ENCODE results near the gene DENND1B. TPM values are rescaled to one million over a fixed set of nuclear protein-coding genes. Genes with fewer than 3 reads are reported as not detected.

Gene DENND1B
- total and polyA plus RNA-seq, 2 of the 8 experiments (the other 6 are each of a cell fraction or from before 2014, with no cell fraction given) = 0.74 to 3.3 TPM

DNA sequence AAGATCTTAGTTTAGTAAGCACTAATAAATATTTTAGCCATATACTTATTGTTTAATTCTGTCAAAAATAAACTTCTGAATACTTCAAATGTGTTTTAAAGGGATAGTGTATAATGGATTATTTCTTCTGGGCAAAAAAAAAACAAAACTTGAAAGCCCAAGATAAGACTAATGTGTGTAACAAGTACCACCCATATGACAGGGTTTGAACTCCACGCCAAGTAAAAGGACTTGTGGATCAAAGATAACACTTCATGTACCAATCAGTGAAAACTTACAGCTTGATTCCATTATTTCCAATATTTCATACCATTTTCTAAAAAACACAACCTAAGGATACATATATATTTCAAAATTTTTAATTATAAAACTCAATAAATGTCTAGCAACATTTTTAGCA is 59.5 kb downstream of the DENND1B start:
- no peaks in the 10 kb centered on the region for H3K79me1 ChIP-seq (ENCODE audit: low read depth, low read length)
- H2BK120ac ChIP-seq (replicated peaks; ENCODE audit: low read depth, low read length) = no peak overlapping the region

More for the DNA sequence above, 59.5 kb downstream of the DENND1B start:
- H3K18ac ChIP-seq (ENCODE audit: extremely low read depth, low read length) = no peak overlapping the region
- no peaks in the 10 kb centered on the region for H3K9me3 ChIP-seq (ENCODE audit: insufficient read depth in 2 of 2, low read depth in 1 of 2, low read length in 1 of 2)
- no peaks in the 10 kb centered on the region for H3K27me3 ChIP-seq (replicated peaks in 1 of 4; ENCODE audit: control insufficient read depth in 3 of 4, extremely low read depth in 1 of 4, insufficient read depth in 3 of 4, low read length in 3 of 4)
- TF ChIP-seq CEBPB (IDR thresholded peaks at IDR 0.05; ENCODE audit: low read depth, low read length) = no peak
- TF ChIP-seq KDM5A (IDR thresholded peaks at IDR 0.05; ENCODE audit: low read length) = no peak
- TF ChIP-seq, protein P1, sequence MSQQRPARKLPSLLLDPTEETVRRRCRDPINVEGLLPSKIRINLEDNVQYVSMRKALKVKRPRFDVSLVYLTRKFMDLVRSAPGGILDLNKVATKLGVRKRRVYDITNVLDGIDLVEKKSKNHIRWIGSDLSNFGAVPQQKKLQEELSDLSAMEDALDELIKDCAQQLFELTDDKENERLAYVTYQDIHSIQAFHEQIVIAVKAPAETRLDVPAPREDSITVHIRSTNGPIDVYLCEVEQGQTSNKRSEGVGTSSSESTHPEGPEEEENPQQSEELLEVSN (IDR thresholded peaks at IDR 0.05) = no peak
- TF ChIP-seq RAD21 (IDR thresholded peaks at IDR 0.05 in 1 of 2, conservative IDR thresholded peaks at IDR 0.05 in 1 of 2; ENCODE audit: low read depth in 2 of 2, low read length in 2 of 2) = no peak
- no peak for TF ChIP-seq CBX8 (IDR thresholded peaks at IDR 0.05; ENCODE audit: borderline replicate concordance, low read depth, low read length)
- no peak for TF ChIP-seq POLR2A (IDR thresholded peaks at IDR 0.05; ENCODE audit: control extremely low read depth in 1 of 2, low read depth in 2 of 2, low read length in 2 of 2)
- no peak for TF ChIP-seq PHF8 (conservative IDR thresholded peaks at IDR 0.05; ENCODE audit: low read depth, low read length)
- WGBS, 2 experiments (ENCODE audit: extremely low coverage in 1 of 2, insufficient coverage in 1 of 2, insufficient read length in 1 of 2, insufficient replicate concordance in 2 of 2, low coverage in 1 of 2, low lambda C conversion rate in 2 of 2, missing lambda C conversion rate in 1 of 2) = 4% methylated on average over 1 of the region's 1 CpG; no CpG with 5 or more reads in 1 of the 2 experiments
- H4K20me1 ChIP-seq (replicated peaks in 1 of 2; ENCODE audit: control insufficient read depth in 1 of 2, insufficient read depth in 2 of 2, low read length in 2 of 2) = no peaks in the 10 kb centered on the region
- H3K4ac ChIP-seq (replicated peaks; ENCODE audit: insufficient read length, low read depth, low read length) = no peak overlapping the region
- CTCF ChIA-PET (ENCODE audit: partially characterized antibody) = no interaction called here
- H4K91ac ChIP-seq (replicated peaks; ENCODE audit: insufficient read length, low read length) = no peak overlapping the region
- no peak overlapping the region for H3K9ac ChIP-seq (replicated peaks in 1 of 4; ENCODE audit: extremely low read depth in 1 of 4, low read depth in 3 of 4, low read length in 3 of 4)
- FAIRE-seq (no peak), DNase-seq (ENCODE audit: low read depth in 1 of 2, low spot score in 2 of 2) (no peak)
- H3K23ac ChIP-seq (ENCODE audit: insufficient read length) = no peak overlapping the region
- H2BK15ac ChIP-seq (ENCODE audit: low read length) = no peak overlapping the region
- POLR2A ChIA-PET (ENCODE audit: partially characterized antibody) = no interaction called here
- no peak overlapping the region for H4K8ac ChIP-seq (ENCODE audit: extremely low read depth, insufficient read depth, low read length)
- no peak overlapping the region for H3K56ac ChIP-seq (replicated peaks; ENCODE audit: insufficient read length, low read depth, low read length)
- H3K36me3 ChIP-seq (ENCODE audit: control insufficient read depth in 2 of 4, insufficient read depth in 4 of 4, low read length in 3 of 4) = no peaks in the 10 kb centered on the region
- H4K5ac ChIP-seq (ENCODE audit: insufficient read length, low read depth, low read length) = no peak overlapping the region
- no peak overlapping the region for H2AK5ac ChIP-seq (ENCODE audit: low read depth, low read length)
- no peak overlapping the region for H3K4me2 ChIP-seq (ENCODE audit: insufficient read depth in 1 of 2, low read depth in 2 of 2, low read length in 2 of 2)
- H3K27ac ChIP-seq (ENCODE audit: low read depth, low read length) = no peak overlapping the region
- H3K4me1 ChIP-seq (replicated peaks in 1 of 4; ENCODE audit: control insufficient read depth in 3 of 4, insufficient read depth in 4 of 4, low read length in 3 of 4) = no peaks in the 10 kb centered on the region
- no peak overlapping the region for H2BK5ac ChIP-seq (ENCODE audit: low read depth, low read length)
- no peak overlapping the region for H3K14ac ChIP-seq (ENCODE audit: insufficient read length)
- H2BK20ac ChIP-seq (ENCODE audit: low read length) = no peak overlapping the region
- H3K23me2 ChIP-seq (ENCODE audit: low read depth, low read length) = no peaks in the 10 kb centered on the region; the same call in 1 of the 2 replicates
- no peaks in the 10 kb centered on the region for H3K79me2 ChIP-seq (ENCODE audit: control insufficient read depth in 1 of 2, insufficient read depth in 2 of 2, low read length in 2 of 2)
- H2AFZ ChIP-seq (ENCODE audit: low read length) = no peak overlapping the region
- no peak overlapping the region for H3K4me3 ChIP-seq (ENCODE audit: extremely low read depth in 1 of 4, insufficient read depth in 2 of 4, low read depth in 3 of 4, low read length in 4 of 4)
- no peak overlapping the region for H2BK12ac ChIP-seq (ENCODE audit: low read depth, low read length)

All from H1 (cell line).